Stimulated activated CD8-positive, alpha-beta memory T cell treated with anti-CD3 and anti-CD28 coated beads, Interleukin-4, amount 100 ng/mL, for 4 hours (primary cell): ENCODE measurements around the gene GNL2.

Experiments
- DNase-seq, 2 donors: peaks; one replicate each; pipeline ENCODE4 v3.0.0-alpha.2; 2020; ENCODE audit warnings: low read depth in 2 of 2, low spot score in 1 of 2

GNL2 gene

GRCh38 chr1:37595440-37596181 is at the start of gene GNL2:
TSS of gene GNL2 (minus strand) at chr1:37595937. CDS start at chr1:37595822, 115 bp downstream.
- peak; percentile 83 to 93 for DNase-seq

GRCh38 chr1:37641059-37641458 is 45.3 kb upstream of the GNL2 start:
- DNase-seq = no peak

GRCh38 chr1:37636435-37636834 is 40.7 kb upstream of the GNL2 start:
- no peak for DNase-seq

- no peak for DNase-seq
Measured at GRCh38 chr1:37634992-37635902, 39.5 kb upstream of the GNL2 start.

- DNase-seq = no peak
Measured at GRCh38 chr1:37634244-37634991, 38.7 kb upstream of the GNL2 start, which contains the start of gene RSPO1. TSS of gene RSPO1 (minus strand) at chr1:37634892. CDS start at chr1:37629661, 5,231 bp downstream.

- no peak for DNase-seq
Measured at GRCh38 chr1:37633938-37634243, 38.2 kb upstream of the GNL2 start.

- no peak for DNase-seq
Measured at GRCh38 chr1:37633040-37633937, 37.6 kb upstream of the GNL2 start.

- DNase-seq = no peak
Measured at GRCh38 chr1:37631036-37631435, 35.3 kb upstream of the GNL2 start.

GRCh38 chr1:37630426-37631028 is 34.8 kb upstream of the GNL2 start:
- no peak for DNase-seq

GRCh38 chr1:37629726-37630425 is 34.1 kb upstream of the GNL2 start:
- DNase-seq = no peak

GRCh38 chr1:37629008-37629407 is 33.3 kb upstream of the GNL2 start:
- DNase-seq = no peak

- DNase-seq = no peak
Measured at GRCh38 chr1:37628026-37628556, 32.4 kb upstream of the GNL2 start.

- no peak for DNase-seq
Measured at GRCh38 chr1:37622131-37622530, 26.4 kb upstream of the GNL2 start.

- no peak for DNase-seq
Measured at GRCh38 chr1:37621326-37621870, 25.7 kb upstream of the GNL2 start.

- no peak for DNase-seq
Measured at GRCh38 chr1:37620707-37621106, 25.0 kb upstream of the GNL2 start.

- no peak for DNase-seq
Measured at GRCh38 chr1:37616330-37616729, 20.6 kb upstream of the GNL2 start.

- no peak for DNase-seq
Measured at GRCh38 chr1:37614105-37614504, 18.4 kb upstream of the GNL2 start.

- no peak for DNase-seq
Measured at GRCh38 chr1:37612186-37612585, 16.4 kb upstream of the GNL2 start.

GRCh38 chr1:37609994-37610393 is 14.3 kb upstream of the GNL2 start:
- DNase-seq = no peak
